B cell (primary cell): ENCODE results near the gene SIT1. TPM values are rescaled to one million over a fixed set of nuclear protein-coding genes. Genes with fewer than 3 reads are reported as not detected.

Source experiments
- ATAC-seq: fragments of 200-7000 bp; cut with Tn5 transposase; one replicate; pipeline ENCODE4 v1.10.0; 2021; ENCODE audit warnings: low read depth, mild to moderate bottlenecking, moderate number of reproducible peaks, moderate library complexity
- CTCF ChIA-PET: fragments of 350-600 bp; sonication (Branson Sonifier 250); formaldehyde crosslinking; loops from one replicate; lab custom pipeline; 2021; ENCODE audit warnings: antibody characterized with exemption, inconsistent platforms; lab: Charles Lee
- POLR2A ChIA-PET: fragments of 350-600 bp; sonication (Branson Sonifier 250); formaldehyde crosslinking; loops from one replicate; lab custom pipeline; 2021; ENCODE audit warnings: antibody characterized with exemption; lab: Charles Lee
- DNase-seq: peaks from one replicate; pipeline ENCODE4 v3.0.0; 2013
- H2AFZ ChIP-seq: 2 replicates; pipeline ENCODE4 v1.6.1; 2012; ENCODE audit warnings: mild to moderate bottlenecking, low read depth, low read length; ENCODE audit not compliant: insufficient read depth, poor library complexity, severe bottlenecking
- H3K27ac ChIP-seq, 2 donors: 1 replicate in 1 of 2; 2 replicates in 1 of 2; pipeline ENCODE4 v1.5.1; 2012 to 2013; ENCODE audit warnings: low read length in 2 of 2, mild to moderate bottlenecking in 2 of 2, moderate library complexity in 1 of 2
- H3K27me3 ChIP-seq, 4 experiments: fragments of 200-600 bp in 1 of 4; sonication (generic) in 1 of 4; replicated peaks in 1 of 4; 1 replicate in 2 of 4; 2 replicates in 2 of 4; pipeline versions ENCODE4 v1.6.1 to v1.7.0; 2013 to 2016; ENCODE audit warnings: low read length in 3 of 4, mild to moderate bottlenecking in 2 of 4, mixed read lengths in 1 of 4, moderate library complexity in 1 of 4; ENCODE audit not compliant: insufficient read depth in 4 of 4, control insufficient read depth in 3 of 4; ENCODE audit errors: control extremely low read depth in 1 of 4
- H3K36me3 ChIP-seq, 2 experiments: replicated peaks in 1 of 2; 1 replicate in 1 of 2; 2 replicates in 1 of 2; pipeline versions ENCODE4 v1.6.1 to v1.7.1; 2013; ENCODE audit warnings: low read length in 1 of 2; ENCODE audit not compliant: insufficient read depth in 2 of 2, control insufficient read depth in 1 of 2; ENCODE audit errors: control extremely low read depth in 1 of 2, extremely low read depth in 1 of 2
- H3K4me1 ChIP-seq, 2 donors: fragments of 200-600 bp in 1 of 2; sonication (generic) in 1 of 2; 1 replicate in 1 of 2; 2 replicates in 1 of 2; pipeline versions ENCODE4 v1.5.1 to v1.6.1; 2013 to 2017; ENCODE audit warnings: low read length in 2 of 2; ENCODE audit not compliant: control insufficient read depth in 2 of 2, insufficient read depth in 2 of 2
- H3K4me2 ChIP-seq: replicated peaks from 2 replicates; pipeline ENCODE3; 2012; ENCODE audit warnings: mild to moderate bottlenecking, low read depth, low read length; ENCODE audit not compliant: poor library complexity, severe bottlenecking
- H3K4me3 ChIP-seq, 5 experiments: fragments of 200-600 bp in 1 of 5; sonication (generic) in 1 of 5; 1 replicate in 3 of 5; 2 replicates in 2 of 5; pipeline versions ENCODE4 v1.5.1 to v1.7.0; 2011 to 2016; ENCODE audit warnings: low read length in 4 of 5, mild to moderate bottlenecking in 4 of 5, low read depth in 2 of 5, control low read depth in 1 of 5, moderate library complexity in 1 of 5; ENCODE audit not compliant: insufficient read depth in 1 of 5; ENCODE audit errors: control extremely low read depth in 1 of 5, extremely low read depth in 1 of 5
- H3K79me2 ChIP-seq: fragments of 200-600 bp; sonication (generic); one replicate; pipeline ENCODE4 v1.6.0; 2016; ENCODE audit warnings: low read length; ENCODE audit not compliant: control insufficient read depth, insufficient read depth
- H3K9ac ChIP-seq: fragments of 200-600 bp; sonication (generic); 2 replicates; pipeline ENCODE4 v1.6.1; 2017; ENCODE audit warnings: mild to moderate bottlenecking, low read length, moderate library complexity
- H3K9me3 ChIP-seq, 3 donors: one replicate each; pipeline versions ENCODE4 v1.6.1 to v1.7.1; 2013; ENCODE audit warnings: low read length in 2 of 3; ENCODE audit not compliant: control insufficient read depth in 2 of 3, insufficient read depth in 1 of 3; ENCODE audit errors: control extremely low read depth in 1 of 3
- H4K20me1 ChIP-seq: 2 replicates; pipeline ENCODE4 v1.6.0; 2012; ENCODE audit warnings: mild to moderate bottlenecking, low read length; ENCODE audit not compliant: insufficient read depth, control insufficient read depth, poor library complexity, severe bottlenecking
- H3K27ac Mint-ChIP-seq: one replicate; pipeline ENCODE4 v1.8.0; 2021; ENCODE audit warnings: mixed read lengths
- H3K27me3 Mint-ChIP-seq: one replicate; pipeline ENCODE4 v1.8.0; 2021; ENCODE audit warnings: mixed read lengths
- H3K4me1 Mint-ChIP-seq: one replicate; pipeline ENCODE4 v1.8.0; 2021; ENCODE audit warnings: mixed read lengths
- H3K4me3 Mint-ChIP-seq: one replicate; pipeline ENCODE4 v1.8.0; 2021; ENCODE audit warnings: mixed read lengths
- H3K9me3 Mint-ChIP-seq: one replicate; pipeline ENCODE4 v1.8.0; 2022; ENCODE audit warnings: mixed read lengths; ENCODE audit not compliant: insufficient read depth
- EZH2 ChIP-seq: IDR thresholded peaks from 2 replicates; pipeline ENCODE4 v1.6.1; 2012; ENCODE audit warnings: borderline replicate concordance, low read depth, mild to moderate bottlenecking, moderate library complexity, low read length; ENCODE audit not compliant: insufficient read depth, poor library complexity, severe bottlenecking
- WGBS: methylation state at CpG from one replicate; pipeline ENCODE4 v1.1.5; 2013; ENCODE audit warnings: missing lambda C conversion rate; ENCODE audit not compliant: insufficient coverage; 5-methylcytosine and 5-hydroxymethylcytosine counted together
- intact Hi-C: fragments of 100-400 bp; cut with micrococcal nuclease; formaldehyde crosslinking; loops from one replicate; pipeline ENCODE4 v1.10.0; 2022
- polyA plus RNA-seq: library from polyadenylated mRNA; depleted of rRNA; stranded (reverse); fragments of >200 nt; gene quantifications from 2 replicates; pipeline ENCODE4 v1.2.3, GENCODE V29; 2012
- total RNA-seq, 2 donors: library from RNA; stranded (reverse); fragments of 120-200 nt in 1 of 2; gene quantifications; 1 replicate in 1 of 2; 2 replicates in 1 of 2; pipeline versions ENCODE4 v1.2.3 to v1.2.4, GENCODE V29; 2013 to 2022
- TF ChIP-seq, protein P1 (sequence below): fragments of 200-600 bp; IDR thresholded peaks from one replicate; pipeline ENCODE4 v1.8.0; 2022; ENCODE audit warnings: antibody characterized with exemption, mild to moderate bottlenecking

The SIT1 gene
- total and polyA plus RNA-seq, 2 donors (not counting 1 experiment from before 2014, with no cell fraction given) = 37.1 to 38.5 TPM

GRCh38 chr9:35646533-35647265, 4.0 kb downstream of the SIT1 start:
- H3K4me1 ChIP-seq = peaks cover 76 to 92% of the 10 kb centered on the region in 2 donors
- H3K36me3 ChIP-seq = peaks cover 0 to 13% of the 10 kb centered on the region in 2 experiments
- peak overlapping the region; percentile 97 for H3K4me3 Mint-ChIP-seq
- peaks cover 81% of the 10 kb centered on the region for H3K4me1 Mint-ChIP-seq
- POLR2A ChIA-PET = interaction anchor here (0.7 to 9.7 kb wide), 16 partner anchors 8 to 102 kb away, joined by 3 to 114 read pairs (median 8); partner anchors contain the start of genes ARHGEF39, CCDC107, CD72 and CREB3
- intact Hi-C loops = loop anchor here (1.0 to 2.0 kb wide), 8 partner anchors 10 to 169 kb away; partner anchors contain the start of genes CCDC107, CREB3, HINT2 and RMRP
- DNase-seq = peak; percentile 95
- no peaks in the 10 kb centered on the region for H3K9me3 Mint-ChIP-seq
- peak overlapping the region; percentile 83 for H2AFZ ChIP-seq
- CTCF ChIA-PET = interaction anchor here (0.6 to 15.0 kb wide), 28 partner anchors 11 to 530 kb away, joined by 3 to 357 read pairs (median 6); partner anchors contain the start of genes ARHGEF39, CCDC107, CD72 and CREB3
- peak overlapping the region; percentile 93 for H3K4me2 ChIP-seq
- peak; percentile 89 for ATAC-seq
- no peaks in the 10 kb centered on the region for H3K27me3 Mint-ChIP-seq
- H3K9me3 ChIP-seq = no peaks in the 10 kb centered on the region
- H3K27ac ChIP-seq = peak overlapping the region; percentile 88 to 95
- H4K20me1 ChIP-seq = no peaks in the 10 kb centered on the region
- peaks cover 48% of the 10 kb centered on the region for H3K79me2 ChIP-seq
- H3K4me3 ChIP-seq = peak overlapping the region; percentile 76 to 90 (median 84)
- under 1% methylated on average over 51 of the region's 58 CpGs for WGBS
- TF ChIP-seq EZH2 = no peak
- TF ChIP-seq, protein P1, sequence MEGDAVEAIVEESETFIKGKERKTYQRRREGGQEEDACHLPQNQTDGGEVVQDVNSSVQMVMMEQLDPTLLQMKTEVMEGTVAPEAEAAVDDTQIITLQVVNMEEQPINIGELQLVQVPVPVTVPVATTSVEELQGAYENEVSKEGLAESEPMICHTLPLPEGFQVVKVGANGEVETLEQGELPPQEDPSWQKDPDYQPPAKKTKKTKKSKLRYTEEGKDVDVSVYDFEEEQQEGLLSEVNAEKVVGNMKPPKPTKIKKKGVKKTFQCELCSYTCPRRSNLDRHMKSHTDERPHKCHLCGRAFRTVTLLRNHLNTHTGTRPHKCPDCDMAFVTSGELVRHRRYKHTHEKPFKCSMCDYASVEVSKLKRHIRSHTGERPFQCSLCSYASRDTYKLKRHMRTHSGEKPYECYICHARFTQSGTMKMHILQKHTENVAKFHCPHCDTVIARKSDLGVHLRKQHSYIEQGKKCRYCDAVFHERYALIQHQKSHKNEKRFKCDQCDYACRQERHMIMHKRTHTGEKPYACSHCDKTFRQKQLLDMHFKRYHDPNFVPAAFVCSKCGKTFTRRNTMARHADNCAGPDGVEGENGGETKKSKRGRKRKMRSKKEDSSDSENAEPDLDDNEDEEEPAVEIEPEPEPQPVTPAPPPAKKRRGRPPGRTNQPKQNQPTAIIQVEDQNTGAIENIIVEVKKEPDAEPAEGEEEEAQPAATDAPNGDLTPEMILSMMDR = peak; percentile 94
- peak overlapping the region; percentile 97 for H3K27ac Mint-ChIP-seq
- no peaks in the 10 kb centered on the region for H3K27me3 ChIP-seq
- peak overlapping the region; percentile 88 for H3K9ac ChIP-seq
